SK-N-SH treated with all-trans-retinoic acid at 6 μM for 48 hours (cell line): ENCODE data around the gene CFP.

Experiments used
- ATAC-seq: fragments of 200-7000 bp; cut with Tn5 transposase; 3 replicates; pipeline ENCODE4 v1.9.1; 2020; ENCODE audit warnings: mild to moderate bottlenecking, moderate library complexity
- ARNTL ChIP-seq: fragments of 450-650 bp; formaldehyde crosslinking; IDR thresholded peaks from 2 replicates; pipeline ENCODE4 v1.5.0; 2020; ENCODE audit warnings: low read depth, mild to moderate bottlenecking, moderate library complexity, borderline replicate concordance
- BACH2 ChIP-seq: fragments of 250-450 bp; sonication (Bioruptor Pico); IDR thresholded peaks from 2 replicates; pipeline ENCODE4 v1.9.0; 2021; ENCODE audit warnings: mild to moderate bottlenecking, borderline replicate concordance
- CREB5 ChIP-seq: fragments of 250-450 bp; sonication (Bioruptor Pico); IDR thresholded peaks from 2 replicates; pipeline ENCODE4 v1.5.1; 2020; ENCODE audit warnings: low read depth, mild to moderate bottlenecking, moderate library complexity
- CSDC2 ChIP-seq: fragments of 250-450 bp; sonication (Bioruptor Pico); IDR thresholded peaks from 2 replicates; pipeline ENCODE4 v1.5.0; 2020; ENCODE audit warnings: mild to moderate bottlenecking, moderate library complexity
- CSRNP3 ChIP-seq: fragments of 250-450 bp; sonication (Bioruptor Pico); IDR thresholded peaks from 2 replicates; pipeline ENCODE4 v1.5.1; 2021; ENCODE audit warnings: mild to moderate bottlenecking, moderate library complexity
- ESRRG ChIP-seq: fragments of 250-450 bp; sonication (Bioruptor Pico); IDR thresholded peaks from 2 replicates; pipeline ENCODE4 v1.6.1; 2021; ENCODE audit warnings: mild to moderate bottlenecking
- GLIS3 ChIP-seq: fragments of 250-450 bp; sonication (Bioruptor Pico); IDR thresholded peaks from 2 replicates; pipeline ENCODE4 v1.5.0; 2020; ENCODE audit warnings: mild to moderate bottlenecking, moderate library complexity
- ISL1 ChIP-seq: fragments of 250-450 bp; sonication (Bioruptor Pico); IDR thresholded peaks from 2 replicates; pipeline ENCODE4 v2.1.2; 2022; ENCODE audit warnings: mild to moderate bottlenecking, moderate library complexity
- OSR1 ChIP-seq: fragments of 250-450 bp; sonication (Bioruptor Pico); IDR thresholded peaks from 2 replicates; pipeline ENCODE4 v1.8.0; 2022; ENCODE audit warnings: moderate library complexity, mild to moderate bottlenecking, inconsistent platforms
- POU6F1 ChIP-seq: fragments of 250-450 bp; sonication (Bioruptor Pico); IDR thresholded peaks from 2 replicates; pipeline ENCODE4 v1.8.0; 2021; ENCODE audit warnings: low read depth, mild to moderate bottlenecking, moderate library complexity, borderline replicate concordance
- PPARA ChIP-seq: fragments of 250-450 bp; sonication (Bioruptor Pico); IDR thresholded peaks from 2 replicates; pipeline ENCODE4 v1.5.0; 2020; ENCODE audit warnings: mild to moderate bottlenecking, borderline replicate concordance
- RARB ChIP-seq: fragments of 250-450 bp; sonication (Bioruptor Pico); IDR thresholded peaks from 2 replicates; pipeline ENCODE4 v1.8.0; 2021; ENCODE audit warnings: mild to moderate bottlenecking, moderate library complexity
- TCF4 ChIP-seq: fragments of 250-450 bp; sonication (Bioruptor Pico); IDR thresholded peaks from 2 replicates; pipeline ENCODE4 v1.8.0; 2021; ENCODE audit warnings: mild to moderate bottlenecking, moderate library complexity, borderline replicate concordance
- TOX ChIP-seq: fragments of 250-450 bp; sonication (Bioruptor Pico); IDR thresholded peaks from 2 replicates; pipeline ENCODE4 v1.8.0; 2021; ENCODE audit warnings: mild to moderate bottlenecking, moderate library complexity, borderline replicate concordance
- ZFP3 ChIP-seq: fragments of 250-450 bp; sonication (Bioruptor Pico); IDR thresholded peaks from 2 replicates; pipeline ENCODE4 v1.5.0; 2020; ENCODE audit warnings: mild to moderate bottlenecking, moderate library complexity
- ZFP30 ChIP-seq: fragments of 450-650 bp; formaldehyde crosslinking; IDR thresholded peaks from 2 replicates; pipeline ENCODE4 v1.5.0; 2022; ENCODE audit warnings: mild to moderate bottlenecking, moderate library complexity
- ZNF565 ChIP-seq: fragments of 450-650 bp; formaldehyde crosslinking; conservative IDR thresholded peaks from 2 replicates; pipeline ENCODE4 v1.5.0; 2020; ENCODE audit warnings: low read depth, mild to moderate bottlenecking, moderate library complexity
- ZNF70 ChIP-seq: fragments of 450-650 bp; formaldehyde crosslinking; IDR thresholded peaks from 2 replicates; pipeline ENCODE4 v1.5.0; 2020; ENCODE audit warnings: mild to moderate bottlenecking, moderate library complexity
- ZNF8 ChIP-seq: fragments of 450-650 bp; formaldehyde crosslinking; IDR thresholded peaks from 2 replicates; pipeline ENCODE4 v1.5.0; 2020; ENCODE audit warnings: mild to moderate bottlenecking, moderate library complexity

The CFP gene

GRCh38 chrX:47664737-47665136, 35.0 kb upstream of the CFP start (continued):
- TF ChIP-seq TOX (CRISPR knock-in tag) = no peak
- TF ChIP-seq RARB = no peak
- TF ChIP-seq CSDC2 (CRISPR knock-in tag) = no peak
- no peak for TF ChIP-seq OSR1 (CRISPR knock-in tag)
- no peak for TF ChIP-seq ZNF8 (CRISPR knock-in tag)
- no peak for TF ChIP-seq POU6F1
- TF ChIP-seq GLIS3 = no peak
- no peak for TF ChIP-seq ARNTL (CRISPR knock-in tag)
- no peak for TF ChIP-seq ZNF70
- TF ChIP-seq, all 23 proteins: peak for 0

GRCh38 chrX:47662144-47662657, 32.5 kb upstream of the CFP start:
- TF ChIP-seq ZNF565 (CRISPR knock-in tag) (no peak), PPARA (CRISPR knock-in tag) (no peak), ZFP30 (CRISPR knock-in tag) (no peak), CSDC2 (CRISPR knock-in tag) (no peak), ISL1 (no peak), ZFP3 (CRISPR knock-in tag) (no peak), ZNF70 (no peak), CSRNP3 (no peak), BACH2 (CRISPR knock-in tag) (no peak), GLIS3 (no peak), OSR1 (CRISPR knock-in tag) (no peak)
- ATAC-seq = peak; percentile 42

GRCh38 chrX:47661539-47661938, 31.8 kb upstream of the CFP start:
- ATAC-seq = no peak
- TF ChIP-seq CREB5 (CRISPR knock-in tag) = no peak
- no peak for TF ChIP-seq BACH2 (CRISPR knock-in tag)
- no peak for TF ChIP-seq ZNF8 (CRISPR knock-in tag)
- TF ChIP-seq ARNTL (CRISPR knock-in tag) = no peak
- no peak for TF ChIP-seq TCF4 (CRISPR knock-in tag)
- no peak for TF ChIP-seq ZFP30 (CRISPR knock-in tag)
- TF ChIP-seq, all 23 proteins: peak for 0

GRCh38 chrX:47659421-47659726, 29.6 kb upstream of the CFP start:
- ATAC-seq = no peak
- no peak for TF ChIP-seq ZNF8 (CRISPR knock-in tag)
- no peak for TF ChIP-seq GLIS3
- no peak for TF ChIP-seq ESRRG (CRISPR knock-in tag)
- no peak for TF ChIP-seq ZFP3 (CRISPR knock-in tag)
- TF ChIP-seq PPARA (CRISPR knock-in tag) = no peak
- TF ChIP-seq POU6F1 = no peak
- TF ChIP-seq CSRNP3 = no peak
